Stimulated activated CD8-positive, alpha-beta memory T cell treated with anti-CD3 and anti-CD28 coated beads, Interleukin-12 subunit alpha, Interleukin-12 subunit beta, amount 100 ng/mL, for 24 hours (primary cell): ENCODE data around the gene MINDY3.
"Not testable (repeated sequence)": the region's sequence is repeated elsewhere in the genome, so short reads cannot be mapped to it uniquely, and the experiment has no call there.

Source experiments
- DNase-seq: peaks from one replicate; pipeline ENCODE4 v3.0.0-alpha.2; 2020; ENCODE audit errors: extremely low read depth

Gene MINDY3

GRCh38 chr10:15780353-15781135, 79.8 kb downstream of the MINDY3 start:
- DNase-seq: no peak

DNA sequence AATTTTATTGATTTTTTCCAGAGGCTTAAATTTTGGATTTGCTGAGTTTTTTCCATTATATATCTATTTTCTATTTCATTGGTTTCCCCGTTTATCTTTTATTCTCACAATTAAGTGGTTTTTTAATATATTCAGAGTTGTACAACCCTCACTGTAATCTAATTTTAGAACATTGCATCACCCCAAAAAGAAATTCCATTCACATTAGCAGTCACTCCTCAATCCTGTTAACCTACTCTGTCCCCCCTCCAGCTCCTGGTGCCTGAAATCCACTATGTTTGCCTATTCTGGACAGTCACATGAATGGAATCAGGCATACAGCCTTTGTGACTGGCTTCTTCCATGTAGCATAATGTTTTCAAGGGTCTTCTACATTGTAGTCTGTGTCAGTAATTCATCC, 84.8 kb downstream of the MINDY3 start:
- no peak for DNase-seq

DNA sequence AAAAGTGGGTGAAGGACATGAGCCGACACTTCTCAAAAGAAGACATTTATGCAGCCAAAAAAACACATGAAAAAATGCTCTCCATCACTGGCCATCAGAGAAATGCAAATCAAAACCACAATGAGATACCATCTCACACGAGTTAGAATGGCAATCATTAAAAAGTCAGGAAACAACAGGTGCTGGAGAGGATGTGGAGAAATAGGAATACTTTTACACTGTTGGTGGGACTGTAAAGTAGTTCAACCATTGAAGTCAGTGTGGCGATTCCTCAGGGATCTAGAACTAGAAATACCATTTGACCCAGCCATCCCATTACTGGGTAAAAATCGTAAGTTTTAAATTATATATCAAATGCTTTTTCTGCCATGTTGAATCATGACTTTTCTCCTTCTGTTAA, 85.8 kb downstream of the MINDY3 start:
- DNase-seq: not testable (repeated sequence)

GRCh38 chr10:15764892-15765454, 95.3 kb downstream of the MINDY3 start:
- DNase-seq: no peak

DNA sequence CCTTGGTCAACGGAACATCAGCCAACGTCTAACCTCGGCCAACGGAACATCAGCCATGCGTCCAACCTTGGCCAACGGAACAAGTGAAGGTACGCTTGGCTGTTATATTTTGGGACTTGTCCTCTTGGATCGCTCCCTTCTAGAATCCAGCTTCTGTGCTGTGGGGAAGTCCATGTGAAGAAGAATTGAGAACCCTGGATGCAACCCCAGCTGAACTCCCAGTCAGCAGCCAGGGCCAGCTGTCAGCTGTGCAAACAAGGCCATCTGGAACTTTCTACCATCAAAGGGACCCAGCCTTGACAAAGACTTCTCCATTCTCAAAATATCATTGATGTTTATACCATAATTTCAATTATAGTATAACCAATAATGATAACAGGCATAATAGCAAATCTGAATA, 97.3 kb downstream of the MINDY3 start:
- no peak for DNase-seq

DNA sequence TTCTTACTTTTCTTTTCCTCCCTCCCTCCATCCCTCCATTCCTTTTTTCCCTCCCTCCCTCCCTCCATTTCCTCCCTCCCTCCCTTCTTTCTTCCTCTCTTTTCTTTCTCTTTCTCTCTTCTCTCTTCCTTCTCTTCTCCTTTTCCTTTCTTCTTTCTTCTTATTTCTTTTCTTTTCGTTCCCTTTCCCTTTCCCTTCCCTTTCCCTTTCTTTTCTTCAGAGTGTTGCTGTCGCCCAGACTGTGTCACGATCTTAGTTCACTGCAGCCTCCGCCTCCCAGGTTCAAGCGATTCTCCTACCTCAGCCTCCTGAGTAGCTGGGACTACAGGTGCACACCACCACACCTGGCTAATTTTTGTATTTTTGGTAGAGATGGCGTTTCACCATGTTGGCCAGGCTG, 98.1 kb downstream of the MINDY3 start:
- DNase-seq: not testable (repeated sequence)

DNA sequence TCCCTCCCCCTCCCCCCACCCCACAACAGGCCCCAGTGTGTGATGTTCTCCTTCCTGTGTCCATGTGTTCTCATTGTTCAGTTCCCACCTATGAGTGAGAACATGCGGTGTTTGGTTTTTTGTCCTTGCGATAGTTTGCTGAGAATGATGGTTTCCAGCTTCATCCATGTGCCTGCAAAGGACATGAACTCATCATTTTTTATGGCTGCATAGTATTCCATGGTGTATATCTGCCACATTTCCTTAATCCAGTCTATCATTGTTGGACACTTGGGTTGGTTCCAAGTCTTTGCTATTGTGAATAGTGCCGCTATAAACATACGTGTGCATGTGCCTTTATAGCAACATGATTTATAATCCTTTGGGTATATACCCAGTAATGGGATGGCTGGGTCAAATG, 99.1 kb downstream of the MINDY3 start:
- DNase-seq: not testable (repeated sequence)

GRCh38 chr10:15760681-15761080, 99.6 kb downstream of the MINDY3 start:
- DNase-seq: no peak

- no peak for DNase-seq
Observed at GRCh38 chr10:15759265-15759664, 101.0 kb downstream of the MINDY3 start.

- no peak for DNase-seq
Observed at GRCh38 chr10:15758618-15759017, 101.7 kb downstream of the MINDY3 start.

DNA sequence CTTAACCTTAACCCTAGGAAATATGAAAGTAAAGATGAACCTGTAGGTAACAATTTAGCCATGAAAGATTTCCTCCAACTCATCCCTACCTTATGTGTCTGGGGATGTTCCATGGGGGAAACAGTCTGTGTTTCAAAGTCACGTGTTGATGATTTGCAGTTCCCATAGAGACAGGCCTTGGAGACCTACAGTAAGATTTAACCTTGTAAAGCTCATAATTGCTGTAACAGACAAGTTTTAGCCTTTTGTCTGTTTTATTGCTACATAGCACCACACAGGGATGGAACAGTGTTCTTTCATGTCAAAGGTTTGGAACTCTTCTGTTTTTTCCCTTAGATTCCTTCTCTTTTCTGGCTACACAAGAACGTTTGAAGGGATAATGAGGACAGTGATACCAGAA, 105.4 kb downstream of the MINDY3 start:
- DNase-seq: no peak

DNA sequence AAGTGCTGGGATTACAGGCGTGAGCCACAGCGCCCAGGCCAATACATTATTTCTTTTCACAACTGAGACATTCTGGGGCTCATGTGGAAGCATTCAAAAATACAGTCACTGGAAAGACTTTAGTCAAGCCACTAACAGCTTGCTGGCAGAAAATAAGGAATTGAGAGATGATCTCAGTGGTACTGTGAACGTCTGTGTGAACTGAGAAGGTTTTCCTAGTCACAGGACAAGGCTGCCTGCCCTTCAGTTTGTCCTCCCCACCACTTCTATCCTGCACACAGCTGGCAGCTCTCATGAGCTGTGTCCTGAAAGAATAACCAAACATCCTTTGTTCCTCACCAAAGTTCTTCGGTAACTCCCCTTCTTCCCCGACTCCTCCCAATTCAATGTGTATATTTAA, 109.3 kb downstream of the MINDY3 start:
- no peak for DNase-seq

- no peak for DNase-seq
Observed at GRCh38 chr10:15748126-15748525, 112.2 kb downstream of the MINDY3 start.

DNA sequence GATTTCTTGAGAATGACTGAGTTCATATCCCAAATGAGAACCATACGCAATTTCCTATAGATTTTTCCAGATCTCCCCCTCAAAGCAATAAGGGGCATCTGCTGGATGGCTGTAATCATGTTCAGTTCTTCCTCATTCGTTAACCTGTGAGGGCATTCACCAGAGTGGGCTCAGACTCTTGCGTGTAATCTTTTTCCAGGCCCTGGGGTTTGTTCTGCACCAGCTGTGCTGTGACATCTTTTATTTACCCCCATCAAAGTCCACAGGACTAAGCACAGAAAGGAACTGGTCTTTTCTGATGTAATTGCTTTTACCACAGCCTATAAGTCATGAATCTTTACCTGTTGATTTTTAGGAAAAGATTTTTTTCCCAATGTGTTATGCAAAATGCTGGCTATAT, 112.7 kb downstream of the MINDY3 start:
- DNase-seq: no peak

- DNase-seq: no peak
Observed at GRCh38 chr10:15745751-15746150, 114.6 kb downstream of the MINDY3 start.

DNA sequence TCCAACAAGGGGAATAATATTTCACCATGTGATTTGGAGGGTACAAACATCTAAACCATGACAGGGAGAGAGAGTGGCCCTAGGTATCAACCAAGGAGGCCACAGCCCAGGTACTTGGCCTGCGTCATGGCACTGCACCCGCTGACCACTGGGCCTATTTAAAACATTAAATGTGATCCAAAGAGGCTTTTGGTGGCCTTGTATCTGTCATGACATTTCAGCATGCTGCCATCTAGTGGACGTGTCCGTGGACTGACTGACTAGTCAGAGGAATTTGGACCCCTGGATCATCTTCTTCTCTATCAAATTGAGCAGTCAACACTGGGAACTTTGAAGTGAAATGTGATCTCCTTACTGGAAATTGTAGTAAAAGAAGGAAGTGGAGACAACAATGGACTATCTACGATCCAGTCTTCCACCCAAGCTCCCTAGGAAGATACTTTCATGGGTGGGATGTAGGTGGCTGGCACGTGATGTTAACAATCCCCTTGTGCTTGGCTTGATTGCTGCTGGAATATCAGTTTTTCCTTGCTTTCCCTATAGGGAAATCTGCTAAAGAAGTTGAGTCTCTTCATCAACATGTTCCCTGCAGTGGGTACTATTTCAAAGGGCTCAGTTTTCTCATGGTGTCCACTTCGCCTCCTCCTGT, 116.0 kb downstream of the MINDY3 start:
- DNase-seq: peak; percentile 8

GRCh38 chr10:15743443-15743842, 116.9 kb downstream of the MINDY3 start:
- no peak for DNase-seq

GRCh38 chr10:15742836-15743235, 117.5 kb downstream of the MINDY3 start:
- DNase-seq: no peak

- no peak for DNase-seq
Observed at GRCh38 chr10:15742102-15742501, 118.2 kb downstream of the MINDY3 start.

DNA sequence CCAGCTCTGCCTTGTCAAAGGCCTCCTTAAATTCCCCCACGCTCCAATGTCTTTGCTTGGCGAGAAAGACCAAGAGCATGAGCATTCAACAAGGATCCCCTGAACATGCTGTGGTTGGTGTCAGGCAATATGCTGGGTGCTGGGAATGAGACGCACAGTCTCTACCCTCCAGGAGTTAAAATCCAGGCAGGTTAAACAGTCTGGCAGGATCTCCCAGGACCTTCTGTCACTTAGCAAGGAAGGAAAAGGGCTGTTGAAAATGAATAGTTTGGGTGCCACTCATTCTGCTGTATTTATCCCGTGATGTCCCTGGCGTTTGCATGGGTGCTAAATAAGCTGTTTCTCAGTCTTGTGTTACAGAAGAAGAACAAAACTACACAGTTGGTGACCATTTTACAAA, 118.7 kb downstream of the MINDY3 start:
- DNase-seq: no peak

DNA sequence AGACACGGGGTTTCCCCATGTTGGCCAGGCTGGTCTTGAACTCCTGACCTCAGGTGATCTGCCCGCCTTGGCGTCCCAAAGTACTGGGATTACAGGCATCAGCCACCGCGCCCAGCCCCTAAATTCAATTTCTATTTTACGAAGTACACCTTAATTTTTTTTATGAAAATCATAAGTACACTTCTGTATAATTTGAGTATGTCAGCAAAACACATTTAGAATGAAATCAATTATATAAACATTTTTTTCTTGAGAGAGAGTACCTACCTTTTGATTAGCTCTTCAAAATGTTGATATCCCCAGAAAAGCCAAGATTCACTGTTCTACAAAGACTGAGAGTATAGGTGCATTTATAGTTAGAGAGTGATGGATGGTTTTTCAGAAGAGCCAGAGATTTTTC, 120.0 kb downstream of the MINDY3 start:
- DNase-seq: no peak

DNA sequence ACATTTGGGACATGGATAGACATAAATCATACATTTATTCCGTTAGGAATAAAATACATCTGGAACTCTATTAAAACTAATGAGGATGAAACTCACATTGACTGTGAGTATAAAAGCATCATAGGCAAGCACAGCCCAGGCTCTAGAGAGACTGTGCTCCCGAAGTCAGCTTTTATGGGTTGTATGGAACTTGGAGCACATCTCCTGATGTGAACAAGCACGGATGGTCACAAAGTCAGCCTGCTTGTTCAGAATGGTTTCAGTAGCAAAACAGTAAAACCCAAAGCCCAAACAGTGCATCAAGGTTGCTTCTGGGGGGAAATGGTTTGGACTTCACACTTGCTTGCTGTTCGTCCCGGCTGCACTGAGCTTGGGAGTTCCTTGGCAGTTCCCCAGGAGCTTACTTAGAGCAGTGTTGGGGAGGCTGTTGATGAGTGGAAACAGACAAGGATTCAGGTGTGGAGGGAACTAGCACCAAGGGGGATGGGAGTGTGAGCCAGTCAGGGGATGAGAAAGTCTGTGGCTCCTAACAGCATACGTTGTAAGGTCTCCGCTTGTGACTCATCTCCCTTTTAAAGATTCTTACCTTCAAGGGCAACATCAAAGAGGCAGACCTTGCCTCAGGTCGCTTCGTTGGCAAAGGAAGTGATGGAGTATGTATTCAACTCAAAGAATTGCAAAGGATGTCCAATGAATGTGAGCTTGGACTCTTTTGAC, 120.9 kb downstream of the MINDY3 start:
- DNase-seq: no peak
